Measurements from ENCODE around the gene TOMM34. TPM values are rescaled to one million over a fixed set of nuclear protein-coding genes. Genes with fewer than 3 reads are reported as not detected.

The TOMM34 gene
- total and polyA plus RNA-seq, 2 of the 13 experiments (the other 11 are each of a cell fraction or from before 2014, with no cell fraction given) = 36.2 to 52.0 TPM

GRCh38 chr20:44896583-44896982, 63.6 kb downstream of the TOMM34 start (continued):
- TF ChIP-seq UBTF (CRISPR knock-in tag; IDR thresholded peaks at IDR 0.05) = no peak
- no peak for TF ChIP-seq ZBED4 (CRISPR knock-in tag; IDR thresholded peaks at IDR 0.05; ENCODE audit: borderline replicate concordance)
- peak; percentile 48; the same call in 1 of the 2 replicates for TF ChIP-seq THAP11 (CRISPR knock-in tag; IDR thresholded peaks at IDR 0.05)
- TF ChIP-seq TEAD3 (CRISPR knock-in tag; optimal IDR thresholded peaks at IDR 0.05; ENCODE audit: borderline replicate concordance) = peak; percentile 18
- TF ChIP-seq KDM3A (CRISPR knock-in tag; IDR thresholded peaks at IDR 0.05; ENCODE audit: low read depth) = 0 out of 2 replicates have a peak, but pooled peaks have one; percentile 40
- TF ChIP-seq ZNF574 (CRISPR knock-in tag; IDR thresholded peaks at IDR 0.05) = no peak
- no peak for TF ChIP-seq SRSF4 (IDR thresholded peaks at IDR 0.05; ENCODE audit: low read depth, low read length, poor library complexity, severe bottlenecking)
- no peak; the same call in 1 of the 2 replicates for TF ChIP-seq SNAPC5 (CRISPR knock-in tag; IDR thresholded peaks at IDR 0.05; ENCODE audit: borderline replicate concordance)
- TF ChIP-seq ELF3 (CRISPR knock-in tag; IDR thresholded peaks at IDR 0.05) = peak; percentile 94
- TF ChIP-seq ZNF841 (CRISPR knock-in tag; IDR thresholded peaks at IDR 0.05; ENCODE audit: borderline replicate concordance) = no peak
- no peak for TF ChIP-seq ELF4 (CRISPR knock-in tag; IDR thresholded peaks at IDR 0.05; ENCODE audit: borderline replicate concordance)
- no peak for TF ChIP-seq KLF9 (CRISPR knock-in tag; IDR thresholded peaks at IDR 0.05; ENCODE audit: low read depth)
- peak; percentile 9; the same call in 1 of the 2 replicates for TF ChIP-seq TRIM24 (CRISPR knock-in tag; IDR thresholded peaks at IDR 0.05)
- peak; percentile 77; the same call in 1 of the 2 replicates for TF ChIP-seq HOMEZ (CRISPR knock-in tag; IDR thresholded peaks at IDR 0.05; ENCODE audit: low read depth)
- TF ChIP-seq ZNF792 (CRISPR knock-in tag; IDR thresholded peaks at IDR 0.05) = peak; percentile 46; the same call in 1 of the 2 replicates
- no peak for TF ChIP-seq ZNF768 (CRISPR knock-in tag; IDR thresholded peaks at IDR 0.05)
